ENCODE results near the gene ZC3H12D. TPM values are rescaled to one million over a fixed set of nuclear protein-coding genes. Genes with fewer than 3 reads are reported as not detected.

ZC3H12D gene
- total and polyA plus RNA-seq, 9 of the 15 experiments (the other 6 are each of a cell fraction or from before 2014, with no cell fraction given) = 0.04 to 0.27 (median 0.05) TPM; not detected in 3

- peak; percentile 94 for TF ChIP-seq MGA (IDR thresholded peaks at IDR 0.05)
- TF ChIP-seq USF2 (CRISPR knock-in tag; IDR thresholded peaks at IDR 0.05) = peak; percentile 87
- TF ChIP-seq ZBTB33 (CRISPR knock-in tag; IDR thresholded peaks at IDR 0.05) = peak; percentile 66
- TF ChIP-seq ILK (tag; IDR thresholded peaks at IDR 0.05; ENCODE audit: borderline replicate concordance, low read depth) = no peak
- no peak for TF ChIP-seq NFXL1 (CRISPR knock-in tag; IDR thresholded peaks at IDR 0.05)
- no peak for TF ChIP-seq PHF20 (IDR thresholded peaks at IDR 0.05; ENCODE audit: partially characterized antibody)
Measured at GRCh38 chr6:149456311-149457021, 28.3 kb downstream of the ZC3H12D start (continued).

Data from K562 (cell line).